CD4-positive, alpha-beta T cell treated with Interleukin-4 for 4 hours (primary cell): Measurements from ENCODE around the gene SEPHS1.
"Not testable (repeated sequence)": the region's sequence is repeated elsewhere in the genome, so short reads cannot be mapped to it uniquely, and the experiment has no call there.

Experiments
- DNase-seq: peaks from one replicate; pipeline ENCODE4 v3.0.0-alpha.2; 2020

Gene SEPHS1

DNA sequence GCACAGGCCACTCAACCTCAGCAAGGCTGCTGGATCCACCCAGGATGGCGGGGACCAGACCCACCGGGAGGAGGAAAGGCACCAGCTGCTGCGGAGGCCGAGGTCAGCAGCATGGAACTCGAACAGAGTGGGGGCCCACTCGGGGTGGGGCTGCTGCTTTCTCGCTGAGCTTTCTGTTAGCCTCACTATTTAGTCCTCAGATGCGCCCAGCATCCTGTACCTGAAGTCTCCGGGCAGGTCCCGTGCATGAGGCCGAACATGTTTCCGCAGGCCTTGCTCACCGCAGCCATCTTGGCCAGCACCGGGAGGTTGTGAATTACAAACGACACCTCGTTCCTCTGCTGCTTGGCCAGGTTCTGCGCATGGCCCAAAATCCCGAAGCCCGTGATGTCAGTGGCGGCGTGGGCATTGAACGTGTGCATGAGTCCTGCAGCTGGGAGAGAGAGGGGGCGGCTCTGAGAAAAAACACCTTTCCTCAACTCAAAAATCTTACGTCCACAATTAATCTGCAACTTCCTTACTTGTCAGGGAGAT is 25.4 kb downstream of the SEPHS1 start:
- no peak for DNase-seq

DNA sequence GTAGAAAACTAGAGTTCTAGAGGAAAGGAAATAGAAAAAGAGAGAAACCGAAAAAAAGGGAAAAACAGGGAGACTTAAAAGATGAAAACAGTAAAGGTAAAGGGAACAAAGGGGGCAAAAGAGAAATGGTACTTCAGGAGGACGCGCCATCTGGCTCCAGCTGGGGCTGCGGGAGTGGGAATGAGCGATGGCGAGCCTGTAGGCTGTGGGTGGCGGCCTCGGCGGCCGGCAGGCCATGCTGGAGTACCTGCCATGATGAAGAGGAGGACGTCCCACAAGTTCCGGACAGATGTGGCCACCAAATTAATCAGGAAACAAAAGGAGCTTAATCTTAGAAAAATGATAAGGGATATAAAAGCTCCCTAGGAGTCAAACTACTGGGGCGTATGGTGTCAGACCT is 26.5 kb downstream of the SEPHS1 start:
- no peak for DNase-seq

DNA sequence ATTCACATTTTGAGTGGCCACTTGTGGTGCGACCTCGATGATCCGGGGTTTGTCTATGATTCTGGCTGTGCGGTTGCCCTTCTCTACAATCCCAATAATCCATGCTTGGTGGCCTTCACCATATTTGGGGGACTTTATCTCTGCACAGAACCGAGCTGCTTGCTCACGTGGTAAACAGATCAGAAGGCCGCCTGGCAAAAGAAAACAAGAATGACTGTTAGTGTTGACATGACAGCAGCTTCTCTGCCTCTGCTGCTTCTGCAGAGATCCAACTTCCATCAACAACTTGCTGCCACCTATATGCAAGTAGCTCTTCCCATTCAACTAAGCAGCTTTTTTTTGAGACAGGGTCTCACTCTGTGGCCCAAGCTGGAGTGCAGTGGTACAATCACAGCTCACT is 28.9 kb downstream of the SEPHS1 start:
- no peak for DNase-seq

DNA sequence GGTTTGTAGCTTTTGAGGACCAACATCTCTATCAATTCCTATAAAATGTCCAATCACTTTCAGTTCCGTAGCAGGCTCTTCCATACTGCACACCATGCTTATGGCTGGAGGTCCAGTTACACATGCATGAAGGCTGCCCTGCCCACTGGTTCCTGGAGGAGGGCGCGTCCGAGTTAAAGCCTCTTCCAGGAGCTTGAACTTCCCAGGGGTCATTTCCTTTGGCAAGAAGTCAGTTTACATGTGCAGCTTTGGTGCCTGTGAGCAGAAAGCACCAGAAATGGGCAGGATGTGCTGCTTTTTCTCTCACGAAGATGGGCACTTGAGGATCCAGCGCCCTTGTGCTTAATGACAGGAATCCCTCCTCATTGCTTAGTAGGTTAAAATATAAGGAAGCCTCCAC is 30.6 kb downstream of the SEPHS1 start:
- no peak for DNase-seq

DNA sequence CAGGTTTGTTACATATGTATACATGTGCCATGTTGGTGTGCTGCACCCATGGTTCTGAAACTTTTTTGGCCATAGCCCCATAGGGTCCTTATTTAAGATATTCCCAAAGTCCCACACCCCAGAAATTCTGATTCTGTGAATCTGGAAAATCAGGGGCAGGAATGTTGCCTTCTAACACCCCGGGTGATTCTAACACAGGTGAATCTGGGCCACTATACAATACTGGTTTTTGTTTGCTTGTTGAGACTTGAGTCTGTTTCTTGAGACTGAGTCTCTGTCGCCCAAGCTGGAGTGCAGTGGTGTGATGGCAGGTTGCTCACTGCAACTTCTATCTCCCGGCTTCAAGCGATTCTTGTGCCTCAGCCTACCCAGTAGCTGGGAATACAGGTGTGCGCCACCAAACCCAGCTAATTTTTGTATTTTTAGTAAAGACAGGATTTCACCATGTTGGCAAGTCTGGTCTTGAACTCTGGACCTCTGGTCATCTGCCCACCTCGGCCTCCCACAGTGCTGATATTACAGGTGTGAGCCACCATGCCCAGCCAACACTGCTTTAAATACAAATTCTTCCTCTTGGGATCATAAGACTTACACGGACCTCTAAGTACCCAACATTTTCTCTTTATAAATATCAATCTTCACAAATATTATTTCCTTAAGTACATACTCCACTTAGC is 31.3 kb downstream of the SEPHS1 start:
- DNase-seq, result no peak

DNA sequence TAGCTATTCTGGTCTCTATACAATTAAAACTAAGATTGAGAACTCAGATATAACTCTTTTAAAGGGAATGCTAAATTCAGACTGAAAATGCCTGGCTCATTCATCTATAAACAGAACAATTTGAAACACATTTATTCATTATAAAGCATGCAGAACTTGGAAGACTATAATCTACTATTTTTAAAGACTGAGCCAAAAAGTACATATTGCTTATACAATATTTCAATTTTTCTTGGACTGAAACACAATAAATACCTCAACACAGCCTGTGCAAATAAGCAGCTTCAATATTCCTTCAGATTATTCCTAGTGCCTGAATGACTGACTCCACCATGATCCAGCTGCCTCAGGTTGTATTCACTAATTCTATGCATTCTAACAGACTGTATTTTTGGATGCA is 32.7 kb downstream of the SEPHS1 start:
- DNase-seq, result no peak

DNA sequence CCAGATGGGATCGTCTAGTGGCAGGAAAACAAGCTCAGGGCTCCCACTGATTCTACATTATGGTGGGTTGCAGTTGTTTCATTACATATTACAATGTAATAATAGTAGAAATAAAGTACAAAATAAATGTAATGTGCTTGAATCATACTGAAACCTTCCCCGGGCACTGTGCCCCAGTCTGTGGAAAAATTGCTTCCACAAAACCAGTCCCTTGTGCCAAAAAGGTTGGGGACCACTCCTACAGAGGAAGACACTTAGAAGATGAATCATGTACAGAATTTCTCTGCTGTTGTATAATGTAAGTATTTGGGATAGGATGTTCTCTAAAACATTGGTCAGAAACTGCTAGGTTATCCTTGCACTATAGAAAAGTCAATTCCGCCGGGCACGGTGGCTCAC is 36.9 kb downstream of the SEPHS1 start:
- DNase-seq, result no peak

DNA sequence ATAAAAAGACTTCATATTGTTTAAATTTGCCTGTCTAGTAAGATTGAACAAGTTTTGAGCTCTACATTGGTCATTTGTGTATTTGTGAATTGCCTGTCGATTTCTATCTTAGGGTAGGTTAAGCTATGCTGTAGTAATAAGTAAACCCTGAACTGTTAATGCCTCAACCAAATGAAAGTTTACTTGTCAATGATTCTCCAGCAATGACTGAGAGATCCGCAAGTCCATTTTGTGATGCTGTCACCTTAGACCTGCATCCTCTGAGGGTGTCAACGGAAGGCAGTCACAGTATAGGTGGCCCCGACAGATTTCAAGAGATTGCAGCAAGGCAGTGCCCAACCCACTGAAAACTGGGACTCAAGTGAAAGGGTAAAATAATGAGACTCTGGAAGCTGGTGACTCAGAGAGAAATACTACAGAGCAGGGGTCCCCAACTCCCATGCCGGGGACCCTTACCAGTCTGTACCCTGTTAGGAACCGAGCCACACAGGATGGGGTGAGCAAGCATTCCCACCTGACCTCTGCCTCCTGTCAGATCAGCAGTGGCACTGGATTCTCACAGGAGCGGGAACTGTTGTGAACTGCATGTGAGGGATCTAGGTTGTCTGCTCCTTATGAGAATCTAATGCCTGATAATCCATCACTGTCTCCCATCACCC is 37.4 kb downstream of the SEPHS1 start:
- no peak for DNase-seq

DNA sequence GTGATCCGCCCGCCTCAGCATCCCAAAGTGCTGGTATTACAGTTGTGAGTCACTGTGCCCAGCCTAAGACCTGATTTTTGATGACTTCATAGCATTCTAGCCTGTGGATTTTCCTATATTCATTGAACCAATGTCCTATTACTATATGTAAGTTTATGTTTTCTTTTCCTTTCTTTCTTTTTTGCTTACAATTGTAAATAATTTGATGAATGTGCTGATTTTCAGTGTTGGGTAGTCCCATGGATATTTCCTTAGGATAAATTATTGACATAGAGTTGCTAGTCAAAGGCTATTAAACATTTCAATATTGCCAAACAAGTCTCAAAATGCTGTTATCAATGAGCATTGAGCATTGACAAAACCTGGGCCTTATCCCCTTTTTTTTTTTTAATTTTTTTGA is 38.3 kb downstream of the SEPHS1 start:
- no peak for DNase-seq

DNA sequence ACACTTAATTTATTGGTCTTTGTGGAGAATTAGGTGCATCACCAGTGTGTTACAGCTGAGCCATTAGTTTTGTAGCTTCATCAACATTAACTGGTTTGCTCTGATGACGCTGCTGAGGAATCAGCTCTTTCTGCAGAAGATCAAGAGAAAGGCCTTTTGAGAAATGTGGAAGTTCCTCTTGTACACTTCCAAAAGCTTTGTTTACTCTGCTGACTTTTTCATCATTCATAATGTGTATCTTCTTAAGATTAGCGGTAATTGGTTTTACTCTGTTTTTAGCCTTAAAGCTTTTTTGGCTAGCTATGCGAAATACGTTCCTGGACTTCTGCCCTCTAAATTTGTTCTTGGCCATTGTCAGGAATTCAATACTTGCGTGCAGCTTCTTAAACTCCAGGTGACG is 40.0 kb downstream of the SEPHS1 start:
- no peak for DNase-seq

DNA sequence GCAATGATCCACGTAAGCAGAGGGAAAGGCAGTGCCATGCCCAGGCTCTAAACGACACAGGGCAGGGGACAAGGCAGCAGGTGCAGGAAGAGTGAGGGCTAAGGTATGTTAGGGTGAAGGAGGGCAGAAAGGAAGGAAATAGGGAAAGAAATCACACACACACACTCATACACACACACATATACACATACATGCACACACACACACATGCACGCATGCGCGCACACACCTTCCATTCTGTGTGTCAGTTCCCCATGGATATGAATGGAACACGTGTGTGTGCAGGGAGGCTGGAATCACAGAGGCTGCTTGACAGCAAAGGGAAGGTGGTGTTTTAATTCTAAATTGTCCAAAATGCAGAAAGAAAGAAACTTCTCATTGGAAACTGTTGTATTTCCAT is 42.0 kb downstream of the SEPHS1 start:
- no peak for DNase-seq

DNA sequence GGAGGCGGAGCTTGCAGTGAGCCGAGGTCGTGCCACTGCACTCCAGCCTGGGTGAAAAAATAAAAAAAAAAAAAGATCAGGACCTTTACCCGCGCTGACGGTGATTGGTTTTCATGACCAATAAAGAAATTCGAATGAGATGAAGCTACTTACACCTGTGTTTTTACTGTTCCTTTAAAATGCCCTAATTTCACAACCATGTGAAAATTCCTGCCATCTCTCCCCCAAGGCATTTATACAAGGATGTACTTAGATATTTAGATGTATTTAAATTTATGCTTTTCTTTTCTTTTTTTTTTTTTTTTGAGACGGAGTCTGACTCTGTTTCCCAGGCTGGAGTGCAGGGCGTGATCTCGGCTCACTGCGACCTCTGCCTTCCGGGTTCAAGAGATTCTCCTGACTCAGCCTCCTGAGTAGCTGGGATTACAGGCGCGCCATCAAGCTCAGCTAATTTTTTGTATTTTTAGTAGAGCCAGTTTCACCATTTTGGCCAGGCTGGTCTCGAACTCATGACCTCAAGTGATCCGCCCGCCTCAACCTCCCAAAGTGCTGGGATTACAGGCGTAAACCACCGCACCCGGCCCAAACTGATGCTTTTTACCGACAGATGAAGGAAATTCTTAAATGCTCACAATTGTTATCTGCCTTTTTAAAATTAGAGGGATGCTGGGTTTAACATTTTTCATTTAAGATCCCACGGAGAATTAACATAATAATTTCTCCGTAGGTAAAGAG is 45.1 kb downstream of the SEPHS1 start:
- no peak for DNase-seq

DNA sequence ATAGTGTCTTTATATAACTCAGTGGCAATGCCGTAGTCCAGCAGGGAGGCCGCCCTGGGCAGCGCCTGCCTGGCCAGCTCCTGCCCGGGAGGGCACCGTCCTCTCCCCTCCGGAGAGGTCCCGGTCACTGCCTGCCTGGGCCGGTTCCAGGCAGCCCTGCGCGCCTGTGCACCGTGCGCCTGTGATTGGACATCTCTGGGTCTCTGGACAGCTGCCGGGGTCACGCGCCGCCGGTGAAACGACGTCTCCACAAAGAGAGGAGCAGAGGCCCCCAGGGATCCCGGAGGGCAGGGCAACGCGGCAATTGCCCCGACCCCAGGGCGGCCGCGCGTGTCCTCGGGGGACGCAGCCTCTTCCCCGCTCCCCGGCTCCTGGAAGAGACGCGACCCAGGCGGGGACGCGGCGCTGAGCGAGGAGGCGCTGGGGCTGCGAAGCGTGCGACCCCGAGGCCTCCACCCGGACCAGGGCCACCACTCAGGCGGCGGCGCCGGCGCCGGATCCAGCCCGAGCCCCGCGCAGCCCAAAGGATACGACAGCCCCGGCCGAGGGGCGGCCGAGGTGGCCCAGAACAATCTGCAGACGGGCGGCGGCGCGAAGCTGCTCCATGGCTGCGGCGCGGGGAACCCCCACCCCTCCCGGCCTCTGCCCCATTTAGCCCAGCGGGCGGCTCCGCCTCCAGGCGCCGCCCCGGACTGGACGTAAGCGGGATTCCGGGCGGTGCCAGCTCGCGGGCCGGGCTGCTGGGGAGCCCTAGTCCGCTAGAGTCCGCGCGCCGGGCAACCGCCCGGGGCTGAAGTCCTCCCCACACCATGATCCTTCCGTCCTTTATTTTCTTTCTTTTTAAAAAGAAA is 48.4 kb downstream of the SEPHS1 start, which contains the start of gene PHYH:
PHYH (minus strand) TSS at position 628 of the 851 bp plus-strand sequence; CDS start at position 606, 22 bp downstream.
- peak; percentile 77 for DNase-seq

DNA sequence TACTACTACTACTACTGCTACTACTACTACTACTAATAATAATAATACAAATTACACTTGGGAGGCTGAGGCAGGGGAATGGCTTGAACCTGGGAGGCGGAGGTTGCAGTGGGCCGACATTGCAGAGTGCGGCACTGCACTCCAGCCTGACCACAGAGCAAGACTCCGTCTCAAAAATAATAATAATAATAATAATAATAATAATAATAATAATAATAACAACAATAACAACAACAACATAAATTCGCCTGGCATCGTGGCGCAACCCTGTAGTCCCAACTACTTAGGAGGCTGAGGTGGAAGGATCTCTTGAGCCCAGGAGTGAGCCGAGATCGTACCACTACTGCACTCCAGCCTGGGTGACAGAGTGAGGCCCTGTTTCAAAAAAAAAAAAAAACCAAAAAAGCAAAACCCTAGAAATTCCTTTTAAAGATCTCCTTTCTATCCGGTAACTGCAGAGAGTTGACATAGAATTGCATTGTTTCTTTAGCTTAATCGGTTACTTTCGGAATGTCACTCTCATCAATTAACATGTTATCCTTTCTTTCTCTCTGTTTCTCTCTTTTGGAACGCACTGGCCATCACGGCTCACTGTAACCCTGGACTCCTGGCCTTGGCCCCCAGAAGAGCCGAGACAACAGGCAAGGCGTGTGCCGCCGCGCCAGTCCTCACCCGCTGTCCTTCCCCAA is 49.2 kb downstream of the SEPHS1 start:
- DNase-seq, result no peak

DNA sequence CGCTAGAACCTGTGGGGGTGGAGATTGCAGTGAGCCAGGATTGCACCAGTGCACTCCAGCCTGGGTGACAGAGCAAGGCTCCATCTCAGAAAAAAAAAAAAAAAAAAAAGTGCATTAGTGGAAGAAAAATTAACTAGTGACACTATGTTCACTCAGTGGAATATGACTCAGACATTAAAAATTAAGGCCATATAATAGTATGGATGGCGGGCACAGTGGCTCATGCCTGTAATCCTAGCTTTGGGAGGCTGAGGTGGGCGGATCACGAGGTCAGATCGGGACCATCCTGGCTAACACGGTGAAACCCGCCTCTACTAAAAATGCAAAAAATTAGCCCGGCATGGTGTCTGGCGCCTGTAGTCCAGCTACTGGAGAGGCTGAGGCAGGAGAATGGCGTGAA is 51.6 kb downstream of the SEPHS1 start:
- DNase-seq, result no peak

DNA sequence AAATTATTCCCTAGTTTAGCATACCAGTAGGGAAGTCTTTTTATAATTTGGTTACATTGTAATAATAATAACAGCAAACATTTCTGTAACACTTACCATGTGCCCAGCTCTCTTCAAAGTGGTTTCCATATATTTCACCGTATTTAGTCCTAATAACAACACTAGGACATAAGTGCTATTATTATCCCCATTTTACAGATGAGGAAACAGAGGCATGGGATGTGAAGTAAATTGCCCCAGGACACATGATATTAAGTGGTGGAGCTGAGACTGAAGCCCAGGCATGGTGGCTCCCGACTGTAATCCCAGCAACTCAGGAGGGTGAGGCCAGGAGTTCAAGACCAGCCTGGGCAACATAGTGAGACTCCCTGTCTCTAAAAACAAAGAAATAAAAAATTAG is 53.3 kb downstream of the SEPHS1 start:
- no peak for DNase-seq

DNA sequence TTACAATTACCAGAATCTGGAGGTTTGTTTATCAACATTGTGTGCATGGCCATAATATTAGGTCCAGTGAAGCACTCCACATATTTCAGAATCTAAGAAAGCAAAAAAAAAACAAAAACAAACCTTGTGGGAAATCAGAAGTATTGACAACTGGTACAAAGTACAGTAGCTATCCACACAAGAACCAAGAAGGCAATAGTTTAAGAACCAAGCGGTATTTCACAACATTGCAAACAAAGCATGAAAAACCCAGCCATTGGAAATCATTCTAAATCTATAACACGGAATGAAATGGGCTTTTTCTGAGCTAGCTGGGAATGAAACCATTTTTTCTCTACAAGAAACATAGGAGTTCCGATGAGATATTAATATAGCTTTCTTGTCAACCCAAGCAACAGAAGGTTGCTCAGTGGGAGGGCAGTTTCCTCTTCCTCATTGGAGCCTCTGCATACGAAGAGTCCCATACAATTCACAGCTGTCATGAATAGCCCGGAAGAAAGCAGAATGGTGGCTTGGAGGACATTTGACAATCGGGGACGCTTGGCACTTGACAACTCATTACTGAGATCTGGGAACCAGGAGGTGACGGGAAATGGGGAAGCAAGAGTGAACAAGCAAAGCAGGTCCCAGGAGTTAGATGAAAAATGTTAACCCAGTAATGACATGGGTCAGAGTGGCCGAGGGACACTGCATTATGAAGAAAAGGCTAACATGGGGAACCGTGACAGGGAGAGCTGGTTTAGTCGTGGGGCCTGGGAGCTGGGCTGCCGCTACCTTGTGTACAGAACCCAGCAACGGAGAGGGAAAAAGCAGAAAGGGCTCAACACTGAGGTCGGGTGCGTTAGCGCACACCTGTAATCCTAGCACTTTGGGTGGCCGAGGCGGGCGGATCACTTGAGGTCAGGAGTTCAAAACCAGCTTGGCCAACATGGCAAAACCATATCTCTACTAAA is 56.0 kb downstream of the SEPHS1 start:
- no peak for DNase-seq

DNA sequence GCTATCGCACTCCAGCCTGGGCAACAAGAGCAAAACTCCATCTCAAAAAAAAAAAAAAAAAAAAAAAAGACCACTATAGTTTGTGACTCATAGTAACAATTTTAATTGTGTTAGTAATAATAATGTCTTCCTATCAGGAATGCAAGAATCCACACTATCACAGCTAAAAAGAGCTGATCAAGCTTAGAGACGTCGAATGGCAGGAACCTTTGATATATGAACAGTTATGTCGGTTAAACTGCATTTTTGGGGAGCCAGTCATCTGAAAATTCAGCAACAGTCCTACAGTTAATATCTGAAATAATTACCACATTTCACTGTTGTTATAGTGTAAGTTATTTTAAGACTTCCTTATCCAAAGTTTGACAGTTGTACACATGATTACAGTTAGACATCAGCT is 57.0 kb downstream of the SEPHS1 start:
- no peak for DNase-seq

DNA sequence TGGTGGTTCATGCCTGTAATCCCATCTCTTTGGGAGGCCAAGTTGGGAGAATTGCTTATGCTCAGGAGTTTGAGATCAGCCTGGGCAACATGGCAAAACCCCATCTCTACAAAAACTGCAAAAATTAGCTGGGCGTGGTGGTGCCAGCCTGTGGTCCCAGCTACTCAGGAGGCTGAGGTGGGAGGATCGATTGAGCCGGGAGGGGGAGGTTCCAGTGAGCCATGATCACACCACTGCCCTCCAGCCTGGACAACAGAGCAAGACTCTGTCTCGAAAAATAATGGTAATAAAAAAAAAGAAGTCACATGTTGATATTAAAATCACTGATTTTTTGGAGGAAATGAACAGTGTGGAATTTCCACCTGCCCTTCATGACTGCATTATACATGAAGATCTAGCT is 64.0 kb downstream of the SEPHS1 start:
- no peak for DNase-seq

DNA sequence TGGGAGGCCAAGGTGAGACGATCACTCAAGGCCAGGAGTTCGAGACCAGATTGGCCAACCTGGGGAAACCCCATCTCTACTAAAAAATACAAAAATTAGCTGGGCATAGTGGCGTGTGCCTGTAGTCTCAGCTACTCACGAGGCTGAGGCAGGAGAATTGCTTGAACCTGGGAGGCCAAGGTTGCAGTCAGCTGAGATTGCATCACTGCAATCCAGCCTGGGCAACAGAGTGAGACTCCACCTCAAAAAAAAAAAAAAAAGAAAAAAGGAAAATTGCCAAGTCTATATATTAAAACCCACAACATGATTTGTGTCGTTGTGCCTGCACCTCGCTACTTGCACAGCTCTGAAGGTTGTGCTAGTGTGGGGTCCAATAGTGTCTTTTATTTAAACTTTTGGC is 65.7 kb downstream of the SEPHS1 start:
- not testable (repeated sequence) for DNase-seq

DNA sequence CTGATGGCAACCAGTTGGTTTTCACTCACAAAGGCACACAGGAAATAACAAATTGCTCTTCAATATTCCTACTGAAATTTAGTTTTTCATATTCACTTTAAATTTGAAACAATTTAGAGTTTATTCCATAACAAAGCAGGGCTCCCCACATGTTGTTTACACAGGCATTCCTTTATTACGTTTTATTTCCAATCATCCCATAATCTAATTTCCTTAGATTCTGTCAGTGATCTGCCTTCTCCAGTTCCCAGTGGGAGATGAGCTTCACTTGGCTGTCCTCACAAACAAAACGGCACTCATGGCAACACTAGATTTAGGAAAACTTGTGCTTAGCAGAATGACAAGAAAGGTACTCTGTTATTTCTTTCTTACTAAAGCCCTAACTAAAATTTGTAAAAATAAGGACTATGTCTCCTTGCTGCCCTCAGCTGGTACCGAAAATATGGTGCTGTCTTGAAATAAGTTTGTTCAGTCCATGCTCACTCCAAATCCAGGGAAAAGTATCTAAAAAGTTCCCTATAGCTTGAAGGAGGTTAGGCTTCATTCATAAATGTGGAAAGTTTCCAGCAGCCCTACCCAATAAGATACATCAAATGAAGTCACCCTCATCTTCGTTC is 71.2 kb downstream of the SEPHS1 start:
- DNase-seq, result no peak
